ENCODE data around the gene TGM5.
"Not testable (repeated sequence)": the region's sequence is repeated elsewhere in the genome, so short reads cannot be mapped to it uniquely, and the experiment has no call there.

The TGM5 gene

GRCh38 chr15:43266834-43267233 lies at the start of gene TGM5:
TSS of gene TGM5 (minus strand) at chr15:43266928. CDS start at chr15:43266849, 79 bp downstream.
- no peak for DNase-seq

- no peak for DNase-seq
These were observed 47.4 kb upstream of the TGM5 start for GRCh38 chr15:43314171-43314570.

GRCh38 chr15:43312378-43312777 lies 45.6 kb upstream of the TGM5 start:
- no peak for DNase-seq

GRCh38 chr15:43302205-43302817 lies 35.6 kb upstream of the TGM5 start, which contains the start of gene TGM7:
TSS of gene TGM7 (minus strand) at chr15:43302255.
- no peak for DNase-seq

- no peak for DNase-seq
These were observed 33.2 kb upstream of the TGM5 start for GRCh38 chr15:43299884-43300283.

- no peak for DNase-seq
These were observed 32.7 kb upstream of the TGM5 start for GRCh38 chr15:43299411-43299810.

GRCh38 chr15:43294091-43294706 lies 27.5 kb upstream of the TGM5 start:
- no peak for DNase-seq

- no peak for DNase-seq
These were observed 26.7 kb upstream of the TGM5 start for GRCh38 chr15:43293432-43293831.

GRCh38 chr15:43292375-43293078 lies 25.8 kb upstream of the TGM5 start:
- no peak for DNase-seq

GRCh38 chr15:43289656-43290055 lies 22.9 kb upstream of the TGM5 start:
- not testable (repeated sequence) for DNase-seq

GRCh38 chr15:43287254-43287653 lies 20.5 kb upstream of the TGM5 start:
- DNase-seq, result no peak

- no peak for DNase-seq
These were observed 19.3 kb upstream of the TGM5 start for GRCh38 chr15:43286074-43286473.

- DNase-seq, result peak; percentile 41 to 83
These were observed 18.9 kb upstream of the TGM5 start for GRCh38 chr15:43285609-43286037.

- DNase-seq, result no peak
These were observed 16.8 kb upstream of the TGM5 start for GRCh38 chr15:43283526-43283925.

GRCh38 chr15:43281926-43282602 lies 15.3 kb upstream of the TGM5 start:
- DNase-seq, result no peak

GRCh38 chr15:43280996-43281395 lies 14.3 kb upstream of the TGM5 start:
- no peak for DNase-seq

GRCh38 chr15:43279496-43279895 lies 12.8 kb upstream of the TGM5 start:
- no peak for DNase-seq

- DNase-seq, result no peak
These were observed 12.1 kb upstream of the TGM5 start for GRCh38 chr15:43278869-43279268.

GRCh38 chr15:43277901-43278300 lies 11.2 kb upstream of the TGM5 start:
- DNase-seq, result no peak

GRCh38 chr15:43277231-43277823 lies 10.6 kb upstream of the TGM5 start:
- no peak for DNase-seq

GRCh38 chr15:43276563-43277200 lies 10.0 kb upstream of the TGM5 start:
- no peak for DNase-seq

GRCh38 chr15:43275740-43276562 lies 9.2 kb upstream of the TGM5 start:
- no peak for DNase-seq

Measured in NCI-H526 (cell line).